IMR-90 (cell line): Measurements from ENCODE around the gene INPP5A. TPM values are rescaled to one million over a fixed set of nuclear protein-coding genes. Genes with fewer than 3 reads are reported as not detected.

Experiments
- ATAC-seq: fragments of 200-7000 bp; cut with Tn5 transposase; 2 replicates; pipeline ENCODE4 v1.9.1; 2020; ENCODE audit warnings: low read depth, mild to moderate bottlenecking, moderate library complexity
- BruUV-seq: library from RNA; stranded (reverse); fragments of 400-500 nt; replicated peaks from 2 replicates; lab custom pipeline; 2021; lab: Mats Ljungman, UMichigan
- CTCF ChIA-PET: fragments of 300-600 bp; formaldehyde crosslinking; extraction: SDS; loops from one replicate; lab custom pipeline; 2021; ENCODE audit warnings: antibody characterized with exemption; lab: Yijun Ruan, JAX
- POLR2A ChIA-PET: fragments of 300-600 bp; sonication (Branson Sonifier 250); formaldehyde crosslinking; loops from one replicate; lab custom pipeline; 2022; ENCODE audit warnings: antibody characterized with exemption; ENCODE audit not compliant: unreplicated experiment; lab: Charles Lee
- DNase-seq: peaks from one replicate; pipeline ENCODE4 v3.0.0; 2013
- H2AFZ ChIP-seq: replicated peaks from 2 replicates; pipeline ENCODE3; 2013; ENCODE audit warnings: low read length, mild to moderate bottlenecking; ENCODE audit not compliant: poor library complexity
- H2AK5ac ChIP-seq: 2 replicates; pipeline ENCODE4 v1.6.1; 2013; ENCODE audit warnings: low read depth, low read length, inconsistent platforms
- H2AK9ac ChIP-seq: replicated peaks from 2 replicates; pipeline ENCODE3; 2013; ENCODE audit warnings: mild to moderate bottlenecking, low read depth, low read length, moderate library complexity; ENCODE audit not compliant: poor library complexity
- H2BK120ac ChIP-seq: 2 replicates; pipeline ENCODE4 v1.6.1; 2013; ENCODE audit warnings: low read depth, low read length, inconsistent platforms
- H2BK15ac ChIP-seq: 3 replicates; pipeline ENCODE4 v1.6.1; 2013; ENCODE audit warnings: low read depth, low read length, inconsistent platforms
- H2BK20ac ChIP-seq: 2 replicates; pipeline ENCODE4 v1.6.1; 2013; ENCODE audit warnings: low read depth, mild to moderate bottlenecking, inconsistent platforms, low read length, moderate library complexity
- H2BK5ac ChIP-seq: 2 replicates; pipeline ENCODE4 v1.6.1; 2013; ENCODE audit warnings: mild to moderate bottlenecking, low read depth, low read length, inconsistent platforms; ENCODE audit not compliant: poor library complexity, severe bottlenecking
- H3K14ac ChIP-seq: replicated peaks from 2 replicates; pipeline ENCODE4 v1.6.1; 2013; ENCODE audit warnings: low read depth, low read length, inconsistent platforms
- H3K18ac ChIP-seq: 2 replicates; pipeline ENCODE4 v1.6.1; 2013; ENCODE audit warnings: low read depth, low read length, control low read depth
- H3K23ac ChIP-seq: 2 replicates; pipeline ENCODE4 v1.6.1; 2013; ENCODE audit warnings: low read depth, low read length, inconsistent platforms
- H3K27ac ChIP-seq: 2 replicates; pipeline ENCODE4 v1.5.1; 2013; ENCODE audit warnings: mild to moderate bottlenecking, control low read depth, low read length; ENCODE audit not compliant: insufficient read depth
- H3K27me3 ChIP-seq: 2 replicates; pipeline ENCODE4 v1.6.1; 2013; ENCODE audit warnings: low read length; ENCODE audit not compliant: control insufficient read depth, insufficient read depth
- H3K36me3 ChIP-seq: 2 replicates; pipeline ENCODE4 v1.6.1; 2013; ENCODE audit warnings: low read length, mixed read lengths; ENCODE audit not compliant: control insufficient read depth, insufficient read depth
- H3K4ac ChIP-seq: 2 replicates; pipeline ENCODE4 v1.6.1; 2013; ENCODE audit warnings: low read depth, low read length, inconsistent platforms
- H3K4me1 ChIP-seq: 2 replicates; pipeline ENCODE4 v1.6.1; 2013; ENCODE audit warnings: low read length, mixed read lengths; ENCODE audit not compliant: control insufficient read depth, insufficient read depth
- H3K4me2 ChIP-seq: 2 replicates; pipeline ENCODE4 v1.6.1; 2013; ENCODE audit warnings: low read depth, mild to moderate bottlenecking, control low read depth, low read length, moderate library complexity
- H3K4me3 ChIP-seq: 2 replicates; pipeline ENCODE4 v1.5.1; 2013; ENCODE audit warnings: low read depth, mild to moderate bottlenecking, control low read depth, low read length, moderate library complexity; ENCODE audit not compliant: insufficient read depth
- H3K56ac ChIP-seq: 2 replicates; pipeline ENCODE4 v1.6.1; 2013; ENCODE audit warnings: low read length, inconsistent platforms; ENCODE audit not compliant: insufficient read depth; ENCODE audit errors: extremely low read depth
- H3K79me1 ChIP-seq, 2 experiments: 2 replicates each; pipeline ENCODE4 v1.6.1; 2013; ENCODE audit warnings: low read length in 2 of 2, inconsistent platforms in 1 of 2, low read depth in 1 of 2
- H3K9ac ChIP-seq: 2 replicates; pipeline ENCODE4 v1.6.1; 2013; ENCODE audit warnings: low read depth, low read length, control low read depth
- H3K9me1 ChIP-seq: 2 replicates; pipeline ENCODE4 v1.6.1; 2013; ENCODE audit warnings: low read length, inconsistent platforms; ENCODE audit not compliant: insufficient read depth
- H3K9me3 ChIP-seq: 2 replicates; pipeline ENCODE4 v1.6.1; 2013; ENCODE audit warnings: low read length; ENCODE audit not compliant: control insufficient read depth, insufficient read depth
- H4K20me1 ChIP-seq: 2 replicates; pipeline ENCODE4 v1.6.1; 2013; ENCODE audit warnings: low read length, inconsistent platforms; ENCODE audit not compliant: insufficient read depth
- H4K5ac ChIP-seq: 2 replicates; pipeline ENCODE4 v1.6.1; 2013; ENCODE audit warnings: mild to moderate bottlenecking, low read depth, low read length, control low read depth
- H4K8ac ChIP-seq, 2 experiments: 2 replicates each; pipeline ENCODE4 v1.6.1; 2013; ENCODE audit warnings: low read depth in 2 of 2, low read length in 2 of 2, control low read depth in 1 of 2, inconsistent platforms in 1 of 2
- H4K91ac ChIP-seq: 2 replicates; pipeline ENCODE4 v1.6.1; 2013; ENCODE audit warnings: low read depth, low read length, inconsistent platforms; ENCODE audit not compliant: insufficient read depth
- WGBS, 2 experiments: methylation state at CpG; one replicate each; pipeline versions ENCODE4 v1.1.5 to v1.1.7; 2013; ENCODE audit warnings: missing lambda C conversion rate in 2 of 2; ENCODE audit not compliant: insufficient read length in 1 of 2; ENCODE audit errors: extremely low coverage in 2 of 2; 5-methylcytosine and 5-hydroxymethylcytosine counted together
- dilution Hi-C: fragments of 300-500 bp; cut with HindIII; formaldehyde crosslinking; loops from one replicate; pipeline ENCODE4 v1.14.3; 2018; ENCODE audit warnings: low sequenced_read_pairs; ENCODE audit not compliant: unreplicated experiment
- in situ Hi-C: fragments of 300-500 bp; cut with MboI; formaldehyde crosslinking; loops from 3 replicates; pipeline ENCODE4 v1.14.3; 2019; ENCODE audit warnings: low sequenced_read_pairs, inconsistent platforms, mixed read lengths
- intact Hi-C: fragments of 100-400 bp; cut with micrococcal nuclease; formaldehyde crosslinking; loops from 2 replicates; pipeline ENCODE4 v1.10.0; 2022
- polyA plus RNA-seq, 3 experiments: library from polyadenylated mRNA; depleted of rRNA; stranded (reverse); fragments of >200 nt; gene quantifications; 2 replicates each; pipeline ENCODE4 v1.2.3, GENCODE V29; 2012; ENCODE audit warnings: low replicate concordance in 1 of 3
- total RNA-seq: library from RNA; depleted of rRNA; stranded (reverse); fragments of >200 nt; gene quantifications from 2 replicates; pipeline ENCODE4 v1.2.3, GENCODE V29; 2012
- TF ChIP-seq, protein P1 (sequence below): conservative IDR thresholded peaks from 2 replicates; pipeline ENCODE4 v1.5.1; 2012; ENCODE audit warnings: mild to moderate bottlenecking, low read depth, low read length, improper control_type of control experiment
- TF ChIP-seq, protein P2 (sequence below): fragments of 150-350 bp; IDR thresholded peaks from 2 replicates; pipeline ENCODE4 v1.6.1; 2017; ENCODE audit warnings: mild to moderate bottlenecking, antibody characterized with exemption, low read length, low read depth

The INPP5A gene
- total and polyA plus RNA-seq, 2 of the 4 experiments (the other 2 are of a cell fraction) = 21.4 to 36.7 TPM

DNA sequence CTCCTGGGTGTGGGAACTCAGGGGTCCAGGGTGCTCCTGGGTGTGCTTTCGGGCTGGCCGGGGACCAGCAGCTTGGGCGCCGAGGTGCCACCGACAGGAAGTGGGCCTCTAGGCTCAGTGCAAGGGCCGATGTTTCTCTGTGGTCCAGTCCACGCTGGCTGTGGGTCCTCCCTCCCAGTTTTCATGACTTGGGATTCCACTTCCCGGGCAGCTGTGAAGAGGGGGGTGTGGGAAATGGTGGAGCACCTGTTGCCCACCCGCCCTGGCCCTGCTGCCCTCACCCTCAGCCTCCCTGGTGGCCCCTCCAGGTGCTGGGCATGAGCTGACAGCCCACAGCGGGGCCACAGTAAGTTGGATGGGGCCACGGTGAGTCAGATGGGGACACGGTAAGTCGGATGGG is 189.8 kb downstream of the INPP5A start:
- intact Hi-C loops (no loop called here), dilution Hi-C loops (no loop called here)
- DNase-seq = no peak

More for the DNA sequence above, 189.8 kb downstream of the INPP5A start:
- peaks cover 1% of the 10 kb centered on the region; the same call in 1 of the 2 replicates for H3K4me1 ChIP-seq
- no peak overlapping the region for H2BK20ac ChIP-seq
- H2BK15ac ChIP-seq = no peak overlapping the region
- no peak overlapping the region for H3K9ac ChIP-seq
- H3K56ac ChIP-seq = no peak overlapping the region
- H3K4me3 ChIP-seq = no peak overlapping the region
- no peak overlapping the region for H4K91ac ChIP-seq
- TF ChIP-seq, protein P1, sequence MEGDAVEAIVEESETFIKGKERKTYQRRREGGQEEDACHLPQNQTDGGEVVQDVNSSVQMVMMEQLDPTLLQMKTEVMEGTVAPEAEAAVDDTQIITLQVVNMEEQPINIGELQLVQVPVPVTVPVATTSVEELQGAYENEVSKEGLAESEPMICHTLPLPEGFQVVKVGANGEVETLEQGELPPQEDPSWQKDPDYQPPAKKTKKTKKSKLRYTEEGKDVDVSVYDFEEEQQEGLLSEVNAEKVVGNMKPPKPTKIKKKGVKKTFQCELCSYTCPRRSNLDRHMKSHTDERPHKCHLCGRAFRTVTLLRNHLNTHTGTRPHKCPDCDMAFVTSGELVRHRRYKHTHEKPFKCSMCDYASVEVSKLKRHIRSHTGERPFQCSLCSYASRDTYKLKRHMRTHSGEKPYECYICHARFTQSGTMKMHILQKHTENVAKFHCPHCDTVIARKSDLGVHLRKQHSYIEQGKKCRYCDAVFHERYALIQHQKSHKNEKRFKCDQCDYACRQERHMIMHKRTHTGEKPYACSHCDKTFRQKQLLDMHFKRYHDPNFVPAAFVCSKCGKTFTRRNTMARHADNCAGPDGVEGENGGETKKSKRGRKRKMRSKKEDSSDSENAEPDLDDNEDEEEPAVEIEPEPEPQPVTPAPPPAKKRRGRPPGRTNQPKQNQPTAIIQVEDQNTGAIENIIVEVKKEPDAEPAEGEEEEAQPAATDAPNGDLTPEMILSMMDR = no peak
- TF ChIP-seq, protein P2, sequence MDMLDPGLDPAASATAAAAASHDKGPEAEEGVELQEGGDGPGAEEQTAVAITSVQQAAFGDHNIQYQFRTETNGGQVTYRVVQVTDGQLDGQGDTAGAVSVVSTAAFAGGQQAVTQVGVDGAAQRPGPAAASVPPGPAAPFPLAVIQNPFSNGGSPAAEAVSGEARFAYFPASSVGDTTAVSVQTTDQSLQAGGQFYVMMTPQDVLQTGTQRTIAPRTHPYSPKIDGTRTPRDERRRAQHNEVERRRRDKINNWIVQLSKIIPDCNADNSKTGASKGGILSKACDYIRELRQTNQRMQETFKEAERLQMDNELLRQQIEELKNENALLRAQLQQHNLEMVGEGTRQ = no peak
- no peak overlapping the region for H2BK5ac ChIP-seq
- H3K27me3 ChIP-seq = no peaks in the 10 kb centered on the region
- no peaks in the 10 kb centered on the region; the same call in 1 of the 2 replicates for H3K9me1 ChIP-seq
- ATAC-seq = no peak
- H2BK120ac ChIP-seq = no peak overlapping the region
- H2AK5ac ChIP-seq = no peak overlapping the region
- in situ Hi-C loops = no loop called here
- BruUV-seq = no TSS peak
- H3K27ac ChIP-seq = no peak overlapping the region
- no peak overlapping the region for H3K4me2 ChIP-seq
- H3K9me3 ChIP-seq = no peaks in the 10 kb centered on the region
- H4K5ac ChIP-seq = no peak overlapping the region
- H3K36me3 ChIP-seq = peaks cover 5% of the 10 kb centered on the region
- no peaks in the 10 kb centered on the region for H4K20me1 ChIP-seq
- no peak overlapping the region for H3K4ac ChIP-seq
- ChIA-PET POLR2A (no interaction called here), CTCF (no interaction called here)
- H3K14ac ChIP-seq = no peak overlapping the region
- H2AFZ ChIP-seq = no peak overlapping the region
- no peak overlapping the region for H4K8ac ChIP-seq
- H3K23ac ChIP-seq = no peak overlapping the region
- H3K18ac ChIP-seq = no peak overlapping the region
- peaks cover 0 to 2% of the 10 kb centered on the region in 2 experiments; a peak in 1 of 4 replicates for H3K79me1 ChIP-seq
- no CpG with 5 or more reads among the region's 13 CpGs for WGBS, 2 experiments
- no peak overlapping the region for H2AK9ac ChIP-seq
